MCF 10A (cell line): ENCODE results near the gene SLC35E3. TPM values are rescaled to one million over a fixed set of nuclear protein-coding genes. Genes with fewer than 3 reads are reported as not detected.

Experiments
- BruUV-seq: library from RNA; stranded (reverse); fragments of 400-500 nt; replicated peaks from 2 replicates; lab custom pipeline; 2021; lab: Mats Ljungman, UMichigan
- CTCF ChIA-PET: fragments of 300-600 bp; sonication (Branson Sonifier 250); formaldehyde crosslinking; extraction: SDS; loops from one replicate; lab custom pipeline; 2021; ENCODE audit warnings: antibody characterized with exemption, inconsistent platforms; lab: Yijun Ruan, JAX
- POLR2A ChIA-PET: fragments of 300-600, 350-650 bp; sonication (Branson Sonifier 250); formaldehyde crosslinking; extraction: SDS; loops from one replicate; lab custom pipeline; 2020; ENCODE audit warnings: antibody characterized with exemption, inconsistent platforms; lab: Yijun Ruan, JAX
- DNase-seq: peaks from one replicate; pipeline ENCODE4 v3.0.0-alpha.2; 2018; ENCODE audit not compliant: unreplicated experiment
- H3K27ac Mint-ChIP-seq: one replicate; pipeline ENCODE4 v1.8.0; 2022; ENCODE audit warnings: mild to moderate bottlenecking, low read depth, mixed read lengths; ENCODE audit not compliant: unreplicated experiment
- H3K27me3 Mint-ChIP-seq: one replicate; pipeline ENCODE4 v1.8.0; 2022; ENCODE audit warnings: mixed read lengths; ENCODE audit not compliant: insufficient read depth, unreplicated experiment
- H3K36me3 Mint-ChIP-seq: one replicate; pipeline ENCODE4 v1.8.0; 2022; ENCODE audit warnings: mild to moderate bottlenecking, moderate library complexity, mixed read lengths; ENCODE audit not compliant: insufficient read depth, unreplicated experiment
- H3K4me1 Mint-ChIP-seq: one replicate; pipeline ENCODE4 v1.8.0; 2022; ENCODE audit warnings: mixed read lengths; ENCODE audit not compliant: insufficient read depth, unreplicated experiment
- H3K4me3 Mint-ChIP-seq: one replicate; pipeline ENCODE4 v1.8.0; 2022; ENCODE audit warnings: mild to moderate bottlenecking, moderate library complexity, mixed read lengths; ENCODE audit not compliant: unreplicated experiment
- H3K9me3 Mint-ChIP-seq: one replicate; pipeline ENCODE4 v1.8.0; 2022; ENCODE audit warnings: mixed read lengths; ENCODE audit not compliant: unreplicated experiment
- CTCF ChIP-seq: fragments of 200-600 bp; IDR thresholded peaks from one replicate; pipeline ENCODE4 v1.8.0; 2022; ENCODE audit warnings: antibody characterized with exemption, mild to moderate bottlenecking; ENCODE audit not compliant: unreplicated experiment
- intact Hi-C: fragments of 100-400 bp; cut with micrococcal nuclease; formaldehyde crosslinking; loops from 2 replicates; pipeline ENCODE4 v1.14.1; 2022
- total RNA-seq: library from RNA; stranded (reverse); gene quantifications from 2 replicates; pipeline ENCODE4 v1.2.3, GENCODE V29; 2022

Gene SLC35E3
- total RNA-seq, 1 experiment from 2014 or later = 7.6 TPM

GRCh38 chr12:68772714-68773113 lies 26.7 kb downstream of the SLC35E3 start:
- Mint-ChIP-seq H3K4me1 (no peaks in the 10 kb centered on the region), H3K36me3 (peaks cover 5% of the 10 kb centered on the region), H3K4me3 (no peak overlapping the region), H3K27me3 (no peaks in the 10 kb centered on the region), H3K27ac (no peak overlapping the region), H3K9me3 (no peaks in the 10 kb centered on the region)
- POLR2A ChIA-PET = interaction anchor here (0.8 kb wide), 1 partner anchor 13 kb away, joined by 3 read pairs; no protein-coding TSS in a partner anchor
- intact Hi-C loops = no loop called here
- no peak for TF ChIP-seq CTCF
- CTCF ChIA-PET = no interaction called here
- no peak for DNase-seq
- BruUV-seq = no TSS peak

GRCh38 chr12:68773582-68773981 lies 27.6 kb downstream of the SLC35E3 start:
- no peak overlapping the region for H3K27ac Mint-ChIP-seq
- peaks cover 12% of the 10 kb centered on the region for H3K36me3 Mint-ChIP-seq
- no peaks in the 10 kb centered on the region for H3K27me3 Mint-ChIP-seq
- ChIA-PET CTCF (no interaction called here), POLR2A (interaction anchor here (1.1 kb wide), 1 partner anchor 14 kb away, joined by 4 read pairs; no protein-coding TSS in a partner anchor)
- peaks cover 4% of the 10 kb centered on the region for H3K4me1 Mint-ChIP-seq
- no peak overlapping the region for H3K4me3 Mint-ChIP-seq
- DNase-seq = no peak
- H3K9me3 Mint-ChIP-seq = no peaks in the 10 kb centered on the region
- no peak for TF ChIP-seq CTCF
- intact Hi-C loops = no loop called here
- BruUV-seq = no TSS peak

GRCh38 chr12:68775121-68775630 lies 29.2 kb downstream of the SLC35E3 start:
- no TSS peak for BruUV-seq
- no peak overlapping the region for H3K27ac Mint-ChIP-seq
- POLR2A ChIA-PET = no interaction called here
- no peaks in the 10 kb centered on the region for H3K9me3 Mint-ChIP-seq
- H3K27me3 Mint-ChIP-seq = no peaks in the 10 kb centered on the region
- no peak for DNase-seq
- H3K4me3 Mint-ChIP-seq = no peak overlapping the region
- CTCF ChIA-PET = interaction anchor here (1.2 kb wide), 1 partner anchor 11 kb away, joined by 3 read pairs; no protein-coding TSS in a partner anchor
- no peak for TF ChIP-seq CTCF
- peaks cover 12% of the 10 kb centered on the region for H3K36me3 Mint-ChIP-seq
- intact Hi-C loops = no loop called here
- H3K4me1 Mint-ChIP-seq = peaks cover 9% of the 10 kb centered on the region

- no peak for TF ChIP-seq CTCF
- Mint-ChIP-seq H3K9me3 (no peaks in the 10 kb centered on the region), H3K36me3 (peaks cover 19% of the 10 kb centered on the region), H3K4me1 (peaks cover 24% of the 10 kb centered on the region), H3K27ac (no peak overlapping the region), H3K27me3 (no peaks in the 10 kb centered on the region), H3K4me3 (no peak overlapping the region)
- ChIA-PET CTCF (interaction anchor here (0.5 kb wide), 1 partner anchor 192 kb away, joined by 3 read pairs; no protein-coding TSS in a partner anchor), POLR2A (interaction anchor here (0.6 kb wide), 1 partner anchor 31 kb away, joined by 3 read pairs; the partner anchor contains the start of gene MDM2)
- no peak for DNase-seq
- intact Hi-C loops = no loop called here
- no TSS peak for BruUV-seq
Observed at GRCh38 chr12:68776976-68777610, 31.1 kb downstream of the SLC35E3 start.
